ENCODE data around the gene TSPAN33. TPM values are rescaled to one million over a fixed set of nuclear protein-coding genes. Genes with fewer than 3 reads are reported as not detected.
"Not testable (repeated sequence)": the region's sequence is repeated elsewhere in the genome, so short reads cannot be mapped to it uniquely, and the experiment has no call there.

Gene TSPAN33
- polyA plus RNA-seq, 1 donor, result 39.6 TPM

DNA sequence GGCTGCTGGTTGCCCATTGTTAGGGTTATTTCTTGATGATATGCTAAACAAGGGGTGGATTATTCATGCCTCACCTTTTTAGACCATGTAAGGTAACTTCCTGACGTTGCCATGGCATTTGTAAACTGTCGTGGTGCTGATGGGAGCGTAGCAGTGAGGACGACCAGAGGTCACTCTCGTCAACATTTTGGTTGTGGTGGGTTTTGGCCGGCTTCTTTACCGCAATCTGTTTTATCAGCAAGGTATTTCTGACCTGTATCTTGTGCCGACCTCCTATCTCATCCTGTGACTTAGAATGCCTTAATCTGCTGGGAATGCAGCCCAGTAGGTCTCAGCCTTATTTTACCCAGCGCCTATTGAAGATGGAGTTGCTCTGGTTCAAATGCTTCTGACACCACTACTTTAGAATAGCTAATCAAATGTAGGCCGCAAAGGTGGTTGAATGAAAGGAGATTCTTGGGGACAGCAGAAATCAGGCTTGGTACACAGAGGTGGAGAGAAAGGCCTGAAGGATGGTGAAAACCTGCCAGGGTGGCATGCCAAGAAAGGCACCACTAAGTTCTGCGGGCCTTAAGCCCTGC is 26.0 kb downstream of the TSPAN33 start:
- no peak for DNase-seq (ENCODE audit: low read depth)

DNA sequence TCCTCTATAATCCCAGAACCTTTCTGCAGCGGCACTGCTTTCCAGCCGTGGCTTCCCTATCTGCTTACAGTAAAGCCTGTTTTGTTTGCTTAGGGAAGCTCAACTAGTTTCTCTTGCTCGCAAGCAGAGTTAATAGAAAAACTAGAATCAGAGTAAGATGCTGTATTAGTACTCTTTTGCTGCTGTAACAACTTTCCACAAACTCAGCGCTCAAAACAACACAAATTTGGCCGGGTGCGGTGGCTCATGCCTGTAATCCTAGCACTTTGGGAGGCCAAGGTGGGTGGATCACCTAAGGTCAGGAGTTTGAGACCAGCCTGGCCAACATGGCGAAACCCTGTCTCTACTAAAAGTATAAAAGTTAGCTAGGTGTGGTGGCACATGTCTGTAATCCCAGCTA is 29.4 kb downstream of the TSPAN33 start:
- not testable (repeated sequence) for DNase-seq (ENCODE audit: low read depth)

DNA sequence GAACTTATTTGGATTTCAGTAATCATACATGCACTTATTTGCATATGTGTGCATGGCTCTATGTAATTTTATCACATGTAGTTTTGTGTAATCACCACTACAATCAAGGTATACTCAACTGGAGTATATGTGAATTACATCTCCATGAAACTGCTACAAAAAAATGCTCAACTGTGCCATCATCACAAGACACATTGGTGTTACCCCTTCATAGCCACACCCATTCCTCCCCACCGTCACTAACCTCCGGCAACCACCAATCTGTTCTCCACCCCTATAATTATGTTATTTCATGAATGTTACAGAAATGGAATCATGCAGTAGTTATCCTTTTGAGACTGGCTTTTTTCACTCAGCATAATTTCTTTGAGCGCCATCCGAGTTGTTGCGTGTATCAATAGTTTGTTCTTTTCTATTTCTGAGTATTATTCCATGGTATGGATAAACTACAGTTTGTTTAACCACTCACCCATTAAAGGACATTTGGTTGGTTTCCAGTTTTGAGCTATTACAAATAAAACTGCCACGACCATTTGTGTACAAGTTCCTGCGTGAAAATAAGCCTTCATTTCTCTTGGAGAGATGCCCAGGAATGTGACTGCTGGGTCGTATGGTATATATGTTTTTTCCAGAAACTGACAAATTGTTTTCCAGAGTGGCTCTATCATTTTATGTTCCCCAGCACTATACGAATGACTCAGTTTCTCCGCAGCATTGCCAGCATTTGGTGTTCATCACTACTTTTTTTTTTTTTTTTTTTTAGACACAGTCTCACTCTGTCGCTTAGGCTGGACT is 32.6 kb downstream of the TSPAN33 start:
- DNase-seq (ENCODE audit: low read depth), result no peak

DNA sequence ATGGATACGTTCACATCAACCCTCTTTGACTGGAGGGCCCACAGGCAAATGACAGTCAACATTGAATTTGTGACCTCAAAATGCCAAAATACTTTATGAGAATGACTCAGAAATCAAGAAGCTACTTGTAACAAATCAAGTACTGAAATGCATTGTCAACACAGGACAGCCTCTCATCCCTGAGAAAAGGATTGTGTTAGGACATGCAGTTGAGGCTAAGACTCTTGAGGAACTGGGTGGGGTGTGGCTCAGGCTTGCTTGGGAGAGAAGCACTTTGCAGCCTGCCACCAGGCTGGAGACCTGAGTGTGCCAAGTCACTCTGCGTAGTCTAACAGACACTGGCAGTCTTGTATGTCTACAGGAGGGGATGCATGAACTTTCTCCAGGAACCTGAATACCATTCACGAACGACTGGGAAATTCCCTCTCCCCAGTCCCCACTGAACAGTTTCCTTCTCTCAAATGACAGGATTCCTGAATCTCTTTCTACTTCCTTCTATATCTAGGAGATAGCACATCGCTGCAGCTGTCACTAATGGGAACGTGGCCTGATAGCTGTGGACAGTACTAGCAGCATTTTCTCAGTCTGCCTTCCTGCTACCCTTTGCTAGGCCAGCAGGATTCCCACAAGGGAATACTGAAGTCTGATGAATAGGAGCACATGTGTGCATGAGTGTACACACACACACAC is 40.6 kb downstream of the TSPAN33 start:
- DNase-seq (ENCODE audit: low read depth), result no peak

DNA sequence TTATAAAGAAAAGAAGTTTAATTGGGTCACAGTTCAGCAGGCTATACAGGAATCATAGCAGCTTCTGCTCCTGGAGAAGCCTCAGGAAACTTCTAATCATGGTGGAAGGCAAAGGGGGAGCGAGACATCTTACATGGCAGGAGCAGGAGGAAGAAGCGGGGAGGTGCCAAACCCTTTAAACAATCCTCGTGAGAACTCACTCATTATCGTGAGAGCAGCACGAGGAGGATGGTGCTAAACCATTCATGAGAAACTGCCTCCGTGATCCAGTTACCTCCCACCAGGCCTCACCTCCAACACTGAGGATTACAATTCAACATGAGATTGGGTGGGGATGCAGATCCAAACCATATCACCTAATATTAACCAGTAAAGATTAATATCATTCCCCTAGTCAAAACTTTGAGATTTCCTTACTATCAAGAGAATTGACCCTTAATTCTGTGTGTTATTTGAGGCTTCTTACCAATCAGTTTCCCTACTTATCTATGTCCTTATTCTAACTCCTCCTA is 42.3 kb downstream of the TSPAN33 start:
- no peak for DNase-seq (ENCODE audit: low read depth)

DNA sequence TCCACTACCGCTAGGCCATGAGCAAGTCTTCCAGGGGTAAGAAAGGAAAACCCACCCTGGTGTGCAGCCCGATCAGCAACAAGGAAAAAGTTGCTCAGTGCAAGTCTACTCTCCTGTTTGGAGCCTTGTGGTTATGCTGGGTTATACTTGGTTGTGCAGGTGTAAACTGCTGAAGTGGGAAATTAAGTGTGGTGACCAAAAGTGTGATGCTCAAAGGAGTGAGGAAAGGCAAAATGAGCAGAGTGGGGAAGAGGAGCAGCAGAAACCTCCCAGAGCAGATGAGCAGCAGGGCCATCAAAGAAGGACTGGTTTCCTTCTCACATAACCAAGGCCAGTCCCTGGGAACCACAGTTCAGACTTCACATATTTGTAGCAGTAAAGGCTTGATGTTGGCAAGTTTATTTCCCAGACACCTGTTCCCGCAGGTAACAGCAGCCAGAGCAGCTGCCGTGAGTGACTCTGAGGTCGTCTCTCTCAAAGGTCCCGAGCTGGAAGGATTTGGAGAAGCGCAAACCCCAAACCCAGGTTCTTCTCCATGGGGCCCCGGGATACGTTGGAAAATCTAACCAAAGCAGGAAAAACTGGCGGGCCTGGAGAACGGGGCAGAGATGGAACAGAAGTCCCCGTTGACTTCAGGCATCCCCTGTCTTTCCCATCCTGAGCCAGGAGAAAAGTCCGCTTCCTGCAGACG is 43.3 kb downstream of the TSPAN33 start:
- no peak for DNase-seq (ENCODE audit: low read depth)

DNA sequence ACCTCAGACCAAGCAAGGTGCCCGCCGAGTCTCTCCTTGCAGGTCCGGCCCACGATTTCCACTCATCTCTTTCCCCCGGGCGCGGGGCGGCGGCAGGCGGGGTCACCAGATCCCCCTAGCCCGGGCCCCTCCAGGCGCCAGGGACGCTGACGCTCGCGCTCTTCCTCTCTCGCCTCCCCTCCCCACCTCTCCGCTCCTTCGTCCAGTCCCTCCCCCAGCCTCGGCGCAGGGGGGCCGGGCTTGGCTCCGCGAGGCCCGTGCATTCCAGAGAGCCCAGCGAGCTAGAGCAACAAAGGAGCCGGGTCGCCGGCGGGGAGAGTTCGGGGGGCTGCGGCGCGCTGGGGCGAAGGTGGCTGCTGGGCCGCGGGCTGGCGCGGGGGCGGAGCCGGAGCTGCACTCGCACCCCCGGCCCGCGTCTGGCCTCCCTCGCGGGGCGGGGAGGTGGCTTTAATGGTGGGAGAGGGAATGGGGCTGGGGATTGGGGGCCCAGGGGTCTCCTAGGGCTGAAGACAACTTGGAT is 43.9 kb downstream of the TSPAN33 start, which contains the start of gene SMO:
Gene SMO (plus strand): TSS at position 262 of the 520 bp plus-strand sequence. CDS start 519 bp downstream, outside the sequence.
- DNase-seq (ENCODE audit: low read depth), result no peak

DNA sequence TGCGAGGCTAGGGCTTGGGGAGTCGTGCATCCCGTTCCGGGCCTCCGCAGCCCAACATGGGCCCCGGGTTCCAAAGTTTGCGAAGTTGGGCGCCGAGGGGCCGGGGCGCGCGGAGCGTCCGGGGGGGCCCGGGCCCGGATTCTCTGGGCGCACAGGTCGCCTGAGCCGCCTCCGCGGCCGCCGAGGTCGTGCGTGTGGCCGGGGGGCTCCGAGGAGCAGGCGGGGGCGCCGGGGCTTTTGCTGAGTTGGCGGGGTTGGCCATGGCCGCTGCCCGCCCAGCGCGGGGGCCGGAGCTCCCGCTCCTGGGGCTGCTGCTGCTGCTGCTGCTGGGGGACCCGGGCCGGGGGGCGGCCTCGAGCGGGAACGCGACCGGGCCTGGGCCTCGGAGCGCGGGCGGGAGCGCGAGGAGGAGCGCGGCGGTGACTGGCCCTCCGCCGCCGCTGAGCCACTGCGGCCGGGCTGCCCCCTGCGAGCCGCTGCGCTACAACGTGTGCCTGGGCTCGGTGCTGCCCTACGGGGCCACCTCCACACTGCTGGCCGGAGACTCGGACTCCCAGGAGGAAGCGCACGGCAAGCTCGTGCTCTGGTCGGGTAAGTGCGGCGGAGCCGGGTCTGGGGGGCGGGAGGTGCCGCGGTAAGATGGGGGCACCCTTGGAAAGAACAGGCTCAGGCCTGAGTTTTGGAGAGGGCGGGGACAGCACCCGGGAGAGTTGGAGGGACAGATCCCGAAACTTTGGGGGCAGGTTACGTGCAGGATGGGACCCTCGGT is 44.6 kb downstream of the TSPAN33 start:
- DNase-seq (ENCODE audit: low read depth), result no peak

DNA sequence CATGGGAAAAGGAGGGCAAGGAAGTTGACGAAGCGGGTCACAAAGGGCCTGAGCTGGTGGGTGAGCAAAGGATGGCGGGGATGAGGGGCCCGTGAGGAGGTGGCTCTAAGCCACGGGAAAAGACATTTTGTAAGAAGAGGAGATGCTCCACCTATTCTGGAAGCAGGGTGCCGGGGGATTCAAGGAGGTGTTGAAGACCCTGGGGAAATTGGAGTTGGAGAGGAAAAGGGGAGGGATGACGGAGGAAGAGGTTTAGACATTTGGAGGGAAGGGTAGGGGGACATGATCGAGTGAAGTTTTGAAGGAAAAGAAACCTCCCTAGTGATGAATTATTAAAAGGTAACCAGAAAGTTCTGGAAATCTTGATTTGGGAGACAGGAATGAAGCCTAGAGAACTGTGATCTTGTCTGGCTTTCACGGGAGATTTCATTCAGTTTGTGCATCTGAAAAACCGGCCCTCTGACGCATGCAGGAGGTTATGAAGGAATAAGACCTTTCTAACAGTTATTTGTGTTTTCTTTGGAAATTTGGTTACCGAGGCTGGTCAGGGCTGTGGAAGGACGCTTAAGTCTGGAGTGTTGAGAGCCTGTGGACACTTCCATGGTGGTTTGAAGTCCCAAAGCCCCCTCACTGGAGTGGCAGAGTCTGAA is 45.3 kb downstream of the TSPAN33 start:
- DNase-seq (ENCODE audit: low read depth), result no peak

DNA sequence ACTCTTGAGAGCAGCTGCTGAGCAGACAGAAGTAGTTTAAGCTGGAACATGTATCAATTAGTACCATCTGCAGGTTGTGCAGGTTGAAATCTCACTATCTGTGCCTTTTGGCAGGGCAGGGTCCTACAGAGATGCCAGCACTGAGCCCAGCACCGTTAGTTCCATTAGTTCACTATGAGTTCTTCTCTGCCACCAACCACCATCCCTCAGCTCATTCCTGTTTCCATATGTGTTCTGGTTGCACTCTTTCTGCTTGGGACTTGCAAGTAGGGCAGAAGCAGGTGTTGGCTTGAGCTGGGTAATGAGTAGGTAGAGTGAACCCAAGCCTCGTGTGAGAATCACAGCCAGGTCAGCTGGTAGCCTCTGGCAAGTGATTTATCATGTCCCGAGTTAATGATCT is 46.8 kb downstream of the TSPAN33 start:
- no peak for DNase-seq (ENCODE audit: low read depth)

DNA sequence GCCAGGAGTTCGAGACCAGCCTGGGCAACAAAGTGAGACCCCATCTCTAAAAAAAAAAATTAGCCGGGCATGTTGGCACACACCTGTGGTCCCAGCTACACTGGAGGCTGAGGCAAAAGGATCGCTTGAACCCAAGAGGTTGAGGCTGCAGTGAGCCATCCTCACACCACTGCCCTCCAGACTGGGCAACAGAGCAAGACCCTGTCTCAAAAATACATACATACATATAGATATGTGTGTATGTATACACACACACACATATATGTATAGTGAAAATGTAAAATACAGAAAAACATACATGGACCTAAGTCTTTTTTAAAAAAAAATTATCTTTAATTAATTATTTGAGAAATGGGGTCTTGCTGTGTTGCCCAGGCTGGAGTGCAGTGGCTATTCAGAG is 49.4 kb downstream of the TSPAN33 start:
- DNase-seq (ENCODE audit: low read depth), result no peak

DNA sequence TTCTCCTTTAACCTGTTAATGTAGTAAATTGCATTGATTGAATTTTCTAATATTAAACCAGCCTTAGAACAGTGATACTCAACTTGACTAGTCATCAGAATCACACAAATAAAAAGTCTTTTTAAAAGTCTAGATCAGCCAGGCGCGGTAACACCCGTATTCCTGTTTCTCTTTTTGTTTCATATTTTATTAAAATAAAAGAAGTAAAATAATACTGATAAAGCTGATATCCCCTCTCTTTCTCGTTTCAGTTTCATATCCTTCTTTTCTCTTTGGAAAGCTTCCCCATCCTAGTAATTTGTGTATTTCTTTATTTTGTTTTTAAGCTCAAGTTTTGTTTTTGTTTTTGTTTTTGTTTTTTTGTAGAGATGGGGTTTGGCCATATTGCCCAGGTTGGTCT is 53.3 kb downstream of the TSPAN33 start:
- DNase-seq (ENCODE audit: low read depth), result no peak

DNA sequence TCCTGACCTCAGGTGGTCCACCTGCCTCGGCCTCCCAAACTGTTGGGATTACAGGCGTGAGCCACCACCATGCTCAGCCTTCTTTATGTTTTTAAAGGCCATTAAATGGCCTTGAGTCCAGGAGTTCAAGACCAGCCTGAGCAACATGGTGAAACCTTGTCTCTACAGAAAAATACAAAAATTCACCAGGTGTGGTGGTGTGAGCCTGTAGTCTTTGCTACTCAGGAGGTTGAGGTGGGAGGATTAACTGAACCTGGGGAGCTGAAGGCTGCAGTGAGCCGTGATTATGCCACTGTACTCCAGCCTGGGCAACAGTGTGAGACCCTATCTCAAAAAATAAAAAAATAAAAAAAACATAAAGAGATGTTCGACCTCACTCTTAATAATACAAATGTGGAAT is 54.9 kb downstream of the TSPAN33 start:
- no peak for DNase-seq (ENCODE audit: low read depth)

DNA sequence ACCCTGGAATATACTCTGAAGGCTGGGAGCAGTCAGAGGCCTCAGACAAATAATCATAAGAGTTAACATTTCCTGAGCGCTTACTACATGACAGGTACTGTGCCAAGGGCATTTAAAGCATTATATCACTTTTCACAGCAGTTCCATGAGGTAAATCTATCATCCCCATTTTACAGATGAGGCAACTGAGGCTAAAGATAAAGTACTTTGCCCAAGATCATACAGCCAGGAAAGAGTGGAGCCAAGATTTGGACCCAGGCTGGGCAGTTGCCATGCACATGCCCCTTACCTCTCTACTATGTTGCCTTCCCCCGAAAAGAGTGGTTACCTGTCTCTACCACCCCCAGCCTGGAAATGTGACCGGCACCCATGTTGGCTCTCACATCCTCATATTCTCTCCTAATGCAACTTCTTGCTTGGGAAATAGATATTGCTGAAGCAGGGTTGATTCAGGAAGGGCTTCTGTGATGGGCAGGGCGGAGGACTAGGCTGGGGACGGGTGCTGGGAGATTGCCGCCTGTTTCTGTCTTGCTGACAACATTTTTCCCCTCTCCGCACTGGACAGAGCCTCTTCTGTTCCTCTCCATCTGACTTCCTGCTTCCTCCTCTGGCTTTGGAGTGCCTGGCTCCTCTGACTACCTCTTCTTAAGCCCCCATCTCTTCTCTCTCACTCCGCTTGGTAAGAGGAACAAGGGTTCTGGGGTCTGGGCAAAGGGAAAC is 57.7 kb downstream of the TSPAN33 start:
- DNase-seq (ENCODE audit: low read depth), result no peak

DNA sequence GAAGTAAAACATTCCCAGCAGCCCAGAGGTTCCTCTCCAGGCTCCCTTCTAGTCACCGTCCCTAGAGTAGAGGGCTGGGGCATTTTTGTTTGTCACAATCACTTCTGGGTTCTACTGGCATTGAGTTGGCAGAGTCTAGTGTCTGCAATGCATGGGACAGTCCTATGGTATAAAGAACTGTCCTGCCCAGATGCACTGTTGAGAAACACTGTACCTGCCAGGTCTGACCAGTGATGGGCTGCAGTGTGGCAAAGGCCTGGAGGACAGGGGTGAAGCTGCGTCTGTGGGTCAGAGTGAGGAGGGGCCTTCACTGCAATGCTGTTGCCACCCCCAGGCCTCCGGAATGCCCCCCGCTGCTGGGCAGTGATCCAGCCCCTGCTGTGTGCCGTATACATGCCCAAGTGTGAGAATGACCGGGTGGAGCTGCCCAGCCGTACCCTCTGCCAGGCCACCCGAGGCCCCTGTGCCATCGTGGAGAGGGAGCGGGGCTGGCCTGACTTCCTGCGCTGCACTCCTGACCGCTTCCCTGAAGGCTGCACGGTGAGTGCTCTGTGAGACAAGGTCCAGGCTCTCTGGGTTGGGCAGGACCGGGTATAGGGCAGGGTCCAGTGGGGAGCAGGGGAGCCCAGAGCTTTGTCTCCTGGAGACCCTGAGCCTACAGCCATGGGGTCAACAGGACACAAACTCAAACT is 58.7 kb downstream of the TSPAN33 start:
- DNase-seq (ENCODE audit: low read depth), result no peak

DNA sequence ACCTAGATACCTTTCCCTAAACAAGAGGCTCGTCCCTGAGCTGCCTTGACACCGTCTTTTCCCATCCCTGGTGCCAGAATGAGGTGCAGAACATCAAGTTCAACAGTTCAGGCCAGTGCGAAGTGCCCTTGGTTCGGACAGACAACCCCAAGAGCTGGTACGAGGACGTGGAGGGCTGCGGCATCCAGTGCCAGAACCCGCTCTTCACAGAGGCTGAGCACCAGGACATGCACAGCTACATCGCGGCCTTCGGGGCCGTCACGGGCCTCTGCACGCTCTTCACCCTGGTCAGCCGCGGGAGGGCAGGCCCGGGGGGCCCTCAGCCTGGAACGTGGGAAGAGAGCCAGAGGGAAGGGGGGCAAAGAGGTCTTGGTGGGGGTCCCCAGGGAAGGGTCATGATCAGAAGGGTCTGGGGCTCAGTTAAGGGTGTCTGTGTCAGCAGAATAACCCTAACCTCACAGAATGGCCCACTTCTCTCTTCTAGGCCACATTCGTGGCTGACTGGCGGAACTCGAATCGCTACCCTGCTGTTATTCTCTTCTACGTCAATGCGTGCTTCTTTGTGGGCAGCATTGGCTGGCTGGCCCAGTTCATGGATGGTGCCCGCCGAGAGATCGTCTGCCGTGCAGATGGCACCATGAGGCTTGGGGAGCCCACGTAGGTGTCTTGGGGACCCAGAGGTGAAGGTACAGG is 60.8 kb downstream of the TSPAN33 start:
- no peak for DNase-seq (ENCODE audit: low read depth)

DNA sequence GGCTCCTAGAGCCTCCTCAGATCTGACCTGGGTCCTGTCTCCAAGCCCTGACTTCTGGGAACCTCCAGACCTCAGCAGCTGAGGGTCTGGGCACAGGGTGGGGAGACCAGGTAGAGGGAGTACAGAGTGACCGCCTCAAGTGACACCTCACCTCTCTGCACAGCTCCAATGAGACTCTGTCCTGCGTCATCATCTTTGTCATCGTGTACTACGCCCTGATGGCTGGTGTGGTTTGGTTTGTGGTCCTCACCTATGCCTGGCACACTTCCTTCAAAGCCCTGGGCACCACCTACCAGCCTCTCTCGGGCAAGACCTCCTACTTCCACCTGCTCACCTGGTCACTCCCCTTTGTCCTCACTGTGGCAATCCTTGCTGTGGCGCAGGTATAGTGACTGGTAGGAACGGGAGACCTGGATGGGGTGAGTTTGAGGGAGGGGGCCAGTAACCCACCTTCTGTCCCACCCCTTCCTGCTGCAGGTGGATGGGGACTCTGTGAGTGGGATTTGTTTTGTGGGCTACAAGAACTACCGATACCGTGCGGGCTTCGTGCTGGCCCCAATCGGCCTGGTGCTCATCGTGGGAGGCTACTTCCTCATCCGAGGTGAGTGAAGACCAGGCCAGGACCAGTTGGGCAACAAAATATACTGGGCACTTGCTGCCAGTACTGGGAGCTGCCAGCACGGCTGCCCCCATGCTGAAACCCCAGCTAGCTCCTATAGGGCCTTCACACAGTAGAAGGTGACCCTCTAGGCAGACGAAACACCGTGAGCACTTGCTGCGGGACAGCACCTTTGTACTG is 61.7 kb downstream of the TSPAN33 start:
- DNase-seq (ENCODE audit: low read depth), result no peak

DNA sequence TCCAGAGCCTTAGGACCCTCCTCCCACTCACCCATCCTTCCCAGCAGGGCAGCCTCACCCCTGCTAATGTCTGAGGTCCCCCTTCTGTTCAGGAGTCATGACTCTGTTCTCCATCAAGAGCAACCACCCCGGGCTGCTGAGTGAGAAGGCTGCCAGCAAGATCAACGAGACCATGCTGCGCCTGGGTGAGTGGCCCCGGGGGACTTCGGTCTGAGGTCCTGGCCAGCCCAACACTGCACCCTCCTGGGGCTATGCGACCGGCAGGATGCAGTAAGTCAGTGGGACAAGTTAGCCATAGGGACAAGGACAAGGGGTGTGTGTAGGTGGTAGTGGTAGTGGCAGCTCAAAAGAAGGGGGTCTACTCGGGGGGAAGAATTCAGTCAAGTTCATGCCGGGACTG is 64.2 kb downstream of the TSPAN33 start:
- no peak for DNase-seq (ENCODE audit: low read depth)
